SK-N-MC (cell line): Measurements from ENCODE around the gene TMED7.

Experiments
- DNase-seq: peaks from one replicate; pipeline ENCODE4 v3.0.0-alpha.2; 2011; ENCODE audit warnings: low read depth, low spot score
- H3K27ac ChIP-seq: fragments of 200-600 bp; sonication (generic); 2 replicates; pipeline ENCODE4 v1.5.1; 2016; ENCODE audit warnings: mixed run types
- H3K36me3 ChIP-seq: fragments of 200-600 bp; sonication (generic); 2 replicates; pipeline ENCODE4 v1.6.1; 2017; ENCODE audit warnings: antibody characterized with exemption, low read length, mixed read lengths; ENCODE audit not compliant: insufficient read depth
- H3K4me3 ChIP-seq: fragments of 200-600 bp; sonication (generic); 2 replicates; pipeline ENCODE4 v1.5.1; 2016
- H3K9ac ChIP-seq: fragments of 200-600 bp; sonication (generic); 2 replicates; pipeline ENCODE4 v1.8.0; 2017; ENCODE audit warnings: mixed run types, mixed read lengths; ENCODE audit not compliant: insufficient read length
- H3K9me3 ChIP-seq: fragments of 200-600 bp; sonication (generic); 2 replicates; pipeline ENCODE4 v1.6.1; 2017; ENCODE audit warnings: low read depth, mild to moderate bottlenecking, antibody characterized with exemption, low read length, moderate library complexity, mixed read lengths
- EZH2 ChIP-seq: fragments of 200-600 bp; sonication (generic); IDR thresholded peaks from one replicate; pipeline ENCODE4 v1.6.1; 2017; ENCODE audit warnings: antibody characterized with exemption
- FOXP2 ChIP-seq: optimal IDR thresholded peaks from 2 replicates; pipeline ENCODE3; 2011; ENCODE audit warnings: mild to moderate bottlenecking, moderate library complexity; ENCODE audit not compliant: insufficient read depth; ENCODE audit errors: extremely low read length, control extremely low read depth
- POLR2AphosphoS5 ChIP-seq: IDR thresholded peaks from 2 replicates; pipeline ENCODE4 v1.6.1; 2012; ENCODE audit warnings: mild to moderate bottlenecking, low read depth, low read length, borderline replicate concordance

TMED7 gene

DNA sequence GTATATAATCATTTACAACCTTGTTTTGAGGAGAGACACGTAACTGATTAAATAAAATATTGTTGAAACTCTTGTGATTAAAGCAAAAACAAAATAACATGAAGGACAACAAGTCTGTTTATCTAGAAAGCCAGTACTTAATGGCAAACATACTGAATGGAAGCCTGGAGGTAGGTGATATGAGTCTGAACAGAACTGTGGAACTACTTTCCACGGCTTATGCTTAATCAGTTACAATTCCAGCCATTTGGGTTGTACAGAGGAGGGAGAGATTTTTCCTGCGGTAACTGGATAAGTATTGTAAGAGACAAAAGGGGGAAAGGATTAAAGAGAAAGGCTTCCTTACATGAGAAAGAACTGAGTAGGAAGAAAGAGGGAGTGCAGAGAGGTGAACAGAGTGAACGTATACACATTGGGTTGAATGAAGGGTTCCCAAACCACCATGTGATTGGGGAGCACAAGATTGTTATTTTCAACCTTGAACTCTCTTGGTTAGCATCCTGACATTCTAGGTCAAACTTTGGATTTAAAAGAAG lies 4.4 kb downstream of the TMED7 start:
- no peak overlapping the region for H3K9ac ChIP-seq
- H3K9me3 ChIP-seq = no peaks in the 10 kb centered on the region
- no peak overlapping the region for H3K27ac ChIP-seq
- no peak for TF ChIP-seq FOXP2
- no peak for TF ChIP-seq POLR2AphosphoS5
- no peak for TF ChIP-seq EZH2
- no peak overlapping the region for H3K4me3 ChIP-seq
- DNase-seq = no peak
- peaks cover 42% of the 10 kb centered on the region for H3K36me3 ChIP-seq

DNA sequence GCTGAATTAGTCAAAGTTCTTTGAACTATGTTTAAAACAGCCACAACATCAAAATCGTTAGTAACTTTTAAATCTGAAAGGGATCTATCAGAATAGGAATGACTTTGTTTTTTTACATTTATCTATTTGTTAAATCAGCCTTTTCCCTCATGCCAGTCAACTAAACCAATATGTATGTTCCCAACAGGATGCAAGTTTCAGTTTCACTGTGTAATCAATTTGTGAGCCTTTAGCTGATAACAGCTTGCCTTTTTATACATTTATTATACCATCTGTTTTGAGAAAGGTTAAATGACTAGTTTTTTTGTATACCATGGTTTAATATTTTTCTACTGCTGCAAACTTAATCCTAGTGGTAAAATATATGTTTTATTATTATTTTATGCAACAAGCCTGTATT lies 8.9 kb downstream of the TMED7 start:
- Histone ChIP-seq H3K4me3 (no peak overlapping the region), H3K9me3 (no peaks in the 10 kb centered on the region), H3K27ac (no peak overlapping the region), H3K9ac (no peak overlapping the region), H3K36me3 (peaks cover 76% of the 10 kb centered on the region)
- no peak for TF ChIP-seq EZH2
- no peak for TF ChIP-seq FOXP2
- no peak for TF ChIP-seq POLR2AphosphoS5
- no peak for DNase-seq

DNA sequence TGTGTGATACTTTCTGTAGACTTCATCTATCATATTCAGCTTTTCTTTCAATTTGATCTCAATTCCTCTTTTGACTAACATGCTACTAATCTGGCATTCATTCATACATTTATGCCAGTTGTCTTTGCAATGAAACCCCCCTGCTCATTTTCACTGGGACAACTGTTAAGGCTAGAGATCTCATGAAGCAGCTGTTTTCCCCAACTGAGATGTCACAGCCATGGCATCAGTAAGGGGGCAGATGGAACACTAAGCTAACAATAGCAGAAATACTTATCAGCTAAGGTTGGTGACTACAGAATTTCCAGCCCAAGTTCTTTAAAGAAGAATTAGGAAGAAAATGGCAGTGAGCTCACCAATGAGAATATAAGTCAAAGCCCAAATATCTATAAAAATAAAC lies 9.4 kb downstream of the TMED7 start:
- TF ChIP-seq EZH2 = no peak
- no peak for TF ChIP-seq POLR2AphosphoS5
- TF ChIP-seq FOXP2 = no peak
- Histone ChIP-seq H3K4me3 (no peak overlapping the region), H3K36me3 (peaks cover 76% of the 10 kb centered on the region), H3K27ac (no peak overlapping the region), H3K9ac (no peak overlapping the region), H3K9me3 (no peaks in the 10 kb centered on the region)
- DNase-seq = no peak

DNA sequence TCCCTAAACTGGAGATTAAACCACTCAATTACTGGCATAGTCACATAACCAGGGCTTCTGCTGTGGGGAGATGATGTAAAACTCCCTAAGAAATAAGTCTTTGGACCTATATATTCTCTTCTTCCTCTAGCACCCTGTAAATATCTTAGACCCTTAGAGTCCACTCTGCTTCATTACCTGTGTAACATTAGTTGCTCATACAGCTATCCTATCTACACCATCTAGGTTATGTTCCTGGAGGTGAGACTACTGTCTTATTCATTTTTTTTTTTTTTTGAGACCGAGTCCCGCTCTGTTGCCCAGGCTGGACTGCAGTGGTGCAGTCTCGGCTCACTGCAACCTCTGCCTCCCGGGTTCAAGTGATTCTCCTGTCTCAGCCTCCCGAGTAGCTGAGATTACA lies 14.0 kb downstream of the TMED7 start:
- Histone ChIP-seq H3K36me3 (peaks cover 44% of the 10 kb centered on the region), H3K9ac (no peak overlapping the region), H3K27ac (no peak overlapping the region), H3K9me3 (no peaks in the 10 kb centered on the region), H3K4me3 (no peak overlapping the region)
- no peak for TF ChIP-seq POLR2AphosphoS5
- no peak for TF ChIP-seq FOXP2
- TF ChIP-seq EZH2 = no peak
- no peak for DNase-seq

DNA sequence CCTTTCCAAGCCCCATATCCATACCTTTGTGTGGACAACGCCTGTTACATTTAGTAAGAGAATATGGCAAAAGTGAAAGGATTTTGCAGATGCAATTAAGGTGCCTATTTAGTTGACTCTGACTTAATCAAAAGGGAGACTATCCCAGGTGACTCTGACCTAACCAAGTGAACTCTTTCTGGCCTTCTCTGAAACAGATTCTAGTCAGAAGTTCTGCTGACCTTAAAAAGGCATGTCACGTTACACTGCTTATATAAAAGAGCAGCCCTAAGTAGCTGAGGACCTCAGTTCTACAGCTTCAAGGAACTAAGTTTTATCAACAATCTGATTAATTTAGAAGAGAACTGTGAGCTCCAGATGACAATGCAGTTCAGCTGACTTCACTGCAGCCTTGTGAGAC lies 17.9 kb downstream of the TMED7 start:
- Histone ChIP-seq H3K9ac (no peak overlapping the region), H3K27ac (no peak overlapping the region), H3K36me3 (peaks cover 33% of the 10 kb centered on the region), H3K9me3 (no peaks in the 10 kb centered on the region), H3K4me3 (no peak overlapping the region)
- no peak for DNase-seq
- no peak for TF ChIP-seq EZH2

DNA sequence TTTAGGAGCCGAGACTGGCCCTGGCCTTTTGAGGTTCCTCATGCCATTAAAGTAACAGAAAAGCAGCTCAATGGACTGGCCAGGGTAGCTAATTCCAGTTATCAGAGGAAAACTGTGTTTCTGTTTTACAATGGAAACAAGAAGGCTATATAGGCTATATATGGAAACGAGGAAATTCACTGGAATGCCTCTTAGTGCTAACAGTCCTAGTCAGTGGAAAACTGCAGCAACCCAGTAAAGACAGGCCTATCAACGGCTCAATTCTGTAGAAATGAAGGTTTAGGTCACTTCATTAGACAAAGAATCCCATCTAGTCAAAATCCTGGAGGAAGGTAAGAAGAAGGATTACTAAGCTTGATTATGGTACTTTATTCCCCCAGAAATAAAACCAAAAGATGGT lies 20.4 kb downstream of the TMED7 start:
- Histone ChIP-seq H3K9me3 (no peaks in the 10 kb centered on the region), H3K27ac (no peak overlapping the region), H3K36me3 (peaks cover 31% of the 10 kb centered on the region), H3K4me3 (no peak overlapping the region), H3K9ac (no peak overlapping the region)
- TF ChIP-seq FOXP2 (no peak), EZH2 (no peak), POLR2AphosphoS5 (no peak)
- no peak for DNase-seq

DNA sequence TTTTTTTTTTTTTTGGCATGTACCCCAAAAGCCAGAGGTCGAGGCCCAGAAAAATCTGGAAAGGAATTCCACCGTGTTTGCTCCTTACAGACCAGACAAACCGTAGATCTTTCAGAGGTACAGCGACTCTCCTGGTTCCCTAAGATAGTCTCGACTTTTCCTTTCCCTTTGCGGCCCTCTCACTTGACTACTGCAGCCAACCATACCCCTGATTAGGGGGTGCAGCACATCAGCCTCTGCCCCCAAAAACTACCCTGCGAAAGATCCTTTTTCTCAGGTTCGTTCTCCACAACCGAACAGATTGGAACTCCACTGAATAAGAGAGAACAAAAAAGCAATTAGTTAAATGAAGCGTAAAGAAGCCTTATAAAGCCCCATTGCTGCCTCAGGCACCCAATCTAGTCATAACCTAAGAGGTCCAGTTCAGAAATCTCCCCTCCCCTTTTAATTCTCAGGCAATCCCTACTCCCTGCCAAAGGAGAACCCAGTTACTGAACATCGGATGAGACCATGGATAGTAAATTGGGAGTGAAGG lies 23.2 kb downstream of the TMED7 start:
- no peaks in the 10 kb centered on the region for H3K9me3 ChIP-seq
- H3K4me3 ChIP-seq = no peak overlapping the region
- TF ChIP-seq FOXP2 = no peak
- TF ChIP-seq POLR2AphosphoS5 = no peak
- no peak for TF ChIP-seq EZH2
- DNase-seq = no peak
- H3K36me3 ChIP-seq = peaks cover 27% of the 10 kb centered on the region
- no peak overlapping the region for H3K27ac ChIP-seq
- H3K9ac ChIP-seq = no peak overlapping the region

DNA sequence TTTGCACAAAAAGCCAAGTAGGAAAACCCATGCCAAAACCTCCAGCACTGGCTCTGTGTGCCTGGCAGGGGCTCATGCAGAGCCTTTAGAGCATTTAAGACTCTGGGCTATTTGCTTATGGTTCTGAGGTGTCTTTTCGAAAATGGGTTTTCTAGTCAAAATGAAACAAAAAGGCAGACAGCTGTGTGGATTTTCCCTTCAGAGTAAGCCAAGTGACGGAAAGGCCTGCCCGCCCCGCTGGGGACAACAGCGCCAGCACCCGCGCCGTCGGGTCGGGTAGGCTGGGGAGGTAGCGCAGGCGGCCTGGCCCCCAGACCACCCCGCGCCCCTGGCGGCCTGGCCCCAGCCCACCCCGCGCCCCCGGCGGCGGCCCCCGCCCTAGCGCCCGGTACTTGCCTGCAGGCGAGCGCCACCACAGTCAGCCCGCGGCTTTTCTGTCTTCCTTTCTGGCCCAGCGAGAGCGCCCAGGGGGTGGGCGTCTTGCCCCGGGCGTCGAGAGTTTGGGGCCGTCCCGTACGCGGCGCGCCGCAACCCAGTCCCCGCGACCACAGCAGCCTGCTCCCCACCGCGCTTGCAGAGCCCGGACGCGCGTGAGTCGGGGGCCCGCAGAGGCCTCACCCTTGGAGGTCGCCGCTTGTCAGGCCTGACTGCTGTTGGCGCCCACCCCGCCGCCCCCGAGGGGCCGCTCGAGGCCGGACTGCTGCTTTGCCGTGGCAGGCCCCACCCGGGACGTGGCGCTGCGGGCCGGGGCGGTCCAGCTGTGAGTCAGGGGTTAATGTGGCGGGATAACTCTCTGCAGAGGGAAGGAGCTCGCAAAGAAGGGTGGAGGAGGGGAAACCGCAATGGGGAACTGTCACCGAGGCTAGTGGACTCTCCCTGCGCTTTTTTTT lies 23.9 kb downstream of the TMED7 start, which contains the start of gene TICAM2:
Gene TICAM2 (minus strand): TSS at position 779 of the 890 bp plus-strand sequence. CDS start 21,223 bp downstream, outside the sequence.
- Histone ChIP-seq H3K27ac (no peak within 1 kb of the TSS), H3K4me3 (no peak within 1 kb of the TSS), H3K9me3 (no peaks in the 10 kb centered on the region), H3K36me3 (peaks cover 27% of the 10 kb centered on the region), H3K9ac (no peak within 1 kb of the TSS)
- 0 out of 2 replicates have a peak, but pooled peaks have one; percentile 7 for TF ChIP-seq POLR2AphosphoS5
- TF ChIP-seq EZH2 = no peak
- DNase-seq = no peak

DNA sequence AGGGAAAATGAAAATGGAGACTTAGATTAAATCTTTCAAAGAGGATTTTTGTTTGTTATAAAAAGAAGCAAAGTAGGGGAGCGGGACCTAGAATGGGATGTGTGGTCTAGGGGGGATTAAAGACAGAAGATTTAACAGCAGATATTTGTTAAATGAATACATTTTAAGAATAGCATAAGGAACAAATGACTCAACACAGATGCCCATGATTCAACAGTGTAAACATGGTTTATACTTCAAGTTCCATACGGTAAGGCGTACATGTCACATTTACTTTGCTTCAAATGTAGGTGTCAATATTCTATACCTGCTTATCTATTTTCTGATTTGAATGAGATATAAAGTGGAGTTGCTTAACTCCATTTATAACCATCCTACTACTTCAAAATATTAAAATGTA lies 25.1 kb downstream of the TMED7 start:
- peaks cover 17% of the 10 kb centered on the region; the same call in 1 of the 2 replicates for H3K36me3 ChIP-seq
- H3K9me3 ChIP-seq = no peaks in the 10 kb centered on the region
- no peak overlapping the region for H3K9ac ChIP-seq
- H3K27ac ChIP-seq = no peak overlapping the region
- H3K4me3 ChIP-seq = no peak overlapping the region
- DNase-seq = no peak
- TF ChIP-seq EZH2 (no peak), FOXP2 (no peak), POLR2AphosphoS5 (no peak)
